Body of pancreas (tissue), 4 donors: ENCODE results near the gene PCSK4.

Source experiments
- CTCF ChIP-seq, 7 experiments: fragments of 450-650 bp in 4 of 7; fragments of 200-600 bp in 3 of 7; sonication (generic) in 3 of 7; IDR thresholded peaks; one replicate each; pipeline ENCODE4 v1.5.1; 2016 to 2019; ENCODE audit warnings: antibody characterized with exemption in 7 of 7
- POLR2A ChIP-seq, 3 donors: fragments of 450-650 bp; IDR thresholded peaks; one replicate each; pipeline ENCODE4 v1.6.1; 2016; ENCODE audit warnings: antibody characterized with exemption in 3 of 3, mild to moderate bottlenecking in 2 of 3

- TF ChIP-seq CTCF (IDR thresholded peaks at IDR 0.05), result no peak
- no peak for TF ChIP-seq POLR2A (IDR thresholded peaks at IDR 0.05)
Observed at GRCh38 chr19:1440418-1440801, 49.7 kb downstream of the PCSK4 start.
